BLaER1 treated with 17β-estradiol and CSF1 and Interleukin-3, amounts not matched to agents 10 nM and 100 nM (cell line): ENCODE data around the gene NCOR1.
"Not testable (repeated sequence)": the region's sequence is repeated elsewhere in the genome, so short reads cannot be mapped to it uniquely, and the experiment has no call there.

Source experiments
- H3K27ac ChIP-seq, 11 experiments: shearing (Covaris generic); formaldehyde crosslinking; 2 replicates each; pipeline ENCODE4 v1.8.1; 2022
- H3K27me3 ChIP-seq, 11 experiments: shearing (Covaris generic); formaldehyde crosslinking; 2 replicates each; pipeline ENCODE4 v1.8.1; 2022
- H3K36me3 ChIP-seq, 11 experiments: shearing (Covaris generic); formaldehyde crosslinking; 2 replicates each; pipeline ENCODE4 v1.8.1; 2022
- H3K4me1 ChIP-seq, 10 experiments: shearing (Covaris generic); formaldehyde crosslinking; 2 replicates each; pipeline ENCODE4 v1.8.1; 2022
- H3K4me2 ChIP-seq, 11 experiments: shearing (Covaris generic); formaldehyde crosslinking; 2 replicates each; pipeline ENCODE4 v1.8.1; 2022
- H3K4me3 ChIP-seq, 10 experiments: shearing (Covaris generic); formaldehyde crosslinking; 2 replicates each; pipeline ENCODE4 v1.8.1; 2022
- H3K9ac ChIP-seq, 11 experiments: shearing (Covaris generic); formaldehyde crosslinking; 2 replicates each; pipeline ENCODE4 v1.8.1; 2022
- H3K9me3 ChIP-seq, 11 experiments: shearing (Covaris generic); formaldehyde crosslinking; replicated peaks in 1 of 11; 2 replicates each; pipeline ENCODE4 v1.8.1; 2022
- H4K20me1 ChIP-seq, 11 experiments: shearing (Covaris generic); formaldehyde crosslinking; 2 replicates each; pipeline ENCODE4 v1.8.1; 2022
- Cebpa-rat ChIP-seq, 11 experiments: shearing (Covaris generic); IDR thresholded peaks; 2 replicates each; pipeline ENCODE4 v1.8.1; 2022

The NCOR1 gene

GRCh38 chr17:16073845-16074244 is 141.5 kb downstream of the NCOR1 start:
- no peak overlapping the region for H3K4me3 ChIP-seq
- no peak overlapping the region for H3K9ac ChIP-seq
- H3K4me2 ChIP-seq = no peak overlapping the region
- H3K9me3 ChIP-seq = no peaks in the 10 kb centered on the region
- H4K20me1 ChIP-seq = peaks cover 0 to 9% (median 4%) of the 10 kb centered on the region in 11 experiments; a peak in 6 of 22 replicates
- H3K36me3 ChIP-seq = peaks cover 88 to 97% (median 96%) of the 10 kb centered on the region in 11 experiments
- no peak overlapping the region for H3K27ac ChIP-seq
- H3K4me1 ChIP-seq = no peaks in the 10 kb centered on the region
- H3K27me3 ChIP-seq = no peaks in the 10 kb centered on the region
- no peak for TF ChIP-seq Cebpa-rat (IDR thresholded peaks at IDR 0.05)

GRCh38 chr17:16072031-16072430 is 143.3 kb downstream of the NCOR1 start:
- peaks cover 0 to 9% (median 4%) of the 10 kb centered on the region in 11 experiments; a peak in 7 of 22 replicates for H4K20me1 ChIP-seq
- peaks cover 92 to 100% (median 99%) of the 10 kb centered on the region in 11 experiments for H3K36me3 ChIP-seq
- no peaks in the 10 kb centered on the region for H3K4me1 ChIP-seq
- H3K27ac ChIP-seq = no peak overlapping the region
- H3K9me3 ChIP-seq = no peaks in the 10 kb centered on the region
- H3K4me3 ChIP-seq = no peak overlapping the region
- TF ChIP-seq Cebpa-rat (IDR thresholded peaks at IDR 0.05) = no peak
- H3K27me3 ChIP-seq = no peaks in the 10 kb centered on the region
- H3K4me2 ChIP-seq = no peak overlapping the region
- no peak overlapping the region for H3K9ac ChIP-seq

GRCh38 chr17:16068323-16068722 is 147.0 kb downstream of the NCOR1 start:
- no peak for TF ChIP-seq Cebpa-rat (IDR thresholded peaks at IDR 0.05)
- Histone ChIP-seq H3K4me2 (no peak overlapping the region), H3K4me3 (no peak overlapping the region), H3K27me3 (no peaks in the 10 kb centered on the region), H4K20me1 (peaks cover 0 to 11% (median 2%) of the 10 kb centered on the region in 11 experiments; a peak in 4 of 22 replicates), H3K9ac (no peak overlapping the region), H3K27ac (no peak overlapping the region), H3K9me3 (no peaks in the 10 kb centered on the region), H3K36me3 (peaks cover 94 to 100% (median 99%) of the 10 kb centered on the region in 11 experiments), H3K4me1 (no peaks in the 10 kb centered on the region)

- Histone ChIP-seq H3K9ac (no peak overlapping the region), H4K20me1 (peaks cover 0 to 19% (median 5%) of the 10 kb centered on the region in 11 experiments; a peak in 5 of 22 replicates), H3K36me3 (peaks cover 98 to 100% (median 100%) of the 10 kb centered on the region in 11 experiments), H3K4me1 (no peaks in the 10 kb centered on the region), H3K9me3 (no peaks in the 10 kb centered on the region), H3K27me3 (no peaks in the 10 kb centered on the region), H3K4me2 (no peak overlapping the region), H3K4me3 (no peak overlapping the region), H3K27ac (no peak overlapping the region)
- TF ChIP-seq Cebpa-rat (IDR thresholded peaks at IDR 0.05) = no peak
These were observed 149.2 kb downstream of the NCOR1 start for GRCh38 chr17:16066125-16066524.

- no peak for TF ChIP-seq Cebpa-rat (IDR thresholded peaks at IDR 0.05)
These were observed 153.7 kb downstream of the NCOR1 start for GRCh38 chr17:16061631-16062030.

GRCh38 chr17:16055139-16055538 is 160.2 kb downstream of the NCOR1 start:
- not testable (repeated sequence) for H3K4me3 ChIP-seq, H3K9ac ChIP-seq, H3K27ac ChIP-seq, H3K27me3 ChIP-seq, H3K9me3 ChIP-seq, H3K4me2 ChIP-seq, H3K4me1 ChIP-seq
- Histone ChIP-seq H4K20me1 (peaks cover 4 to 42% (median 27%) of the 10 kb centered on the region in 11 experiments; a peak in 13 of 22 replicates), H3K36me3 (peaks cover 97 to 100% (median 100%) of the 10 kb centered on the region in 11 experiments)

More at GRCh38 chr17:16061631-16062030, 153.7 kb downstream of the NCOR1 start:
- H3K4me3 ChIP-seq = no peak overlapping the region
- H3K9ac ChIP-seq = no peak overlapping the region
- no peak overlapping the region for H3K4me2 ChIP-seq
- H4K20me1 ChIP-seq = peaks cover 0 to 26% (median 10%) of the 10 kb centered on the region in 11 experiments; a peak in 8 of 22 replicates
- H3K27me3 ChIP-seq = no peaks in the 10 kb centered on the region
- peaks cover 98 to 100% (median 100%) of the 10 kb centered on the region in 11 experiments for H3K36me3 ChIP-seq
- H3K27ac ChIP-seq = no peak overlapping the region
- H3K9me3 ChIP-seq = no peaks in the 10 kb centered on the region
- H3K4me1 ChIP-seq = no peaks in the 10 kb centered on the region

- peaks cover 96 to 100% (median 100%) of the 10 kb centered on the region in 11 experiments for H3K36me3 ChIP-seq
- H3K27me3 ChIP-seq = no peaks in the 10 kb centered on the region
- H3K9me3 ChIP-seq = peaks cover 0 to 4% (median 0%) of the 10 kb centered on the region in 11 experiments; a peak in 1 of 22 replicates
- peaks cover 5 to 56% (median 28%) of the 10 kb centered on the region in 11 experiments; a peak in 17 of 22 replicates for H4K20me1 ChIP-seq
- H3K9ac ChIP-seq = no peak overlapping the region
- H3K4me2 ChIP-seq = no peak overlapping the region
- no peak overlapping the region for H3K4me3 ChIP-seq
- TF ChIP-seq Cebpa-rat (IDR thresholded peaks at IDR 0.05) = no peak
- H3K27ac ChIP-seq = no peak overlapping the region
- H3K4me1 ChIP-seq = no peaks in the 10 kb centered on the region
These were observed 162.8 kb downstream of the NCOR1 start for GRCh38 chr17:16052486-16052885.

- H3K4me3 ChIP-seq = no peak overlapping the region
- H3K4me1 ChIP-seq = no peaks in the 10 kb centered on the region
- peaks cover 5 to 61% (median 28%) of the 10 kb centered on the region in 11 experiments; a peak in 17 of 22 replicates for H4K20me1 ChIP-seq
- H3K27me3 ChIP-seq = no peaks in the 10 kb centered on the region
- H3K27ac ChIP-seq = no peak overlapping the region
- H3K9me3 ChIP-seq = peaks cover 0 to 4% (median 0%) of the 10 kb centered on the region in 11 experiments; a peak in 1 of 22 replicates
- TF ChIP-seq Cebpa-rat (IDR thresholded peaks at IDR 0.05) = no peak
- H3K9ac ChIP-seq = no peak overlapping the region
- no peak overlapping the region for H3K4me2 ChIP-seq
- H3K36me3 ChIP-seq = peaks cover 96 to 100% (median 100%) of the 10 kb centered on the region in 11 experiments
These were observed 164.5 kb downstream of the NCOR1 start for GRCh38 chr17:16050844-16051243.

GRCh38 chr17:16048811-16049449 is 166.4 kb downstream of the NCOR1 start:
- Histone ChIP-seq H3K9me3 (no peaks in the 10 kb centered on the region), H3K36me3 (peaks cover 96 to 100% (median 100%) of the 10 kb centered on the region in 11 experiments), H3K4me2 (no peak overlapping the region)

More at GRCh38 chr17:16048811-16049449, 166.4 kb downstream of the NCOR1 start:
- Histone ChIP-seq H4K20me1 (peaks cover 5 to 55% (median 20%) of the 10 kb centered on the region in 11 experiments; a peak in 16 of 22 replicates), H3K27ac (no peak overlapping the region), H3K27me3 (no peaks in the 10 kb centered on the region), H3K9ac (no peak overlapping the region), H3K4me1 (no peaks in the 10 kb centered on the region), H3K4me3 (no peak overlapping the region)
- no peak for TF ChIP-seq Cebpa-rat (IDR thresholded peaks at IDR 0.05)
